Caco-2 (cell line): ENCODE measurements around the gene FIZ1. TPM values are rescaled to one million over a fixed set of nuclear protein-coding genes. Genes with fewer than 3 reads are reported as not detected.

ENCODE experiments used
- BruUV-seq: library from RNA; stranded (reverse); fragments of 400-500 nt; replicated peaks from 2 replicates; lab custom pipeline; 2021; lab: Mats Ljungman, UMichigan
- CTCF ChIA-PET: fragments of 300-600 bp; sonication (Branson Sonifier 250); formaldehyde crosslinking; loops from one replicate; lab custom pipeline; 2022; ENCODE audit warnings: antibody characterized with exemption; lab: Charles Lee
- POLR2A ChIA-PET: fragments of 300-600 bp; sonication (Branson Sonifier 250); formaldehyde crosslinking; loops from one replicate; lab custom pipeline; 2022; ENCODE audit warnings: antibody characterized with exemption; lab: Charles Lee
- DNase-seq, 2 experiments: peaks; one replicate each; pipeline versions ENCODE4 v3.0.0 to v3.0.0-alpha.2; 2020 to 2022
- H3K27me3 ChIP-seq: replicated peaks from 2 replicates; pipeline ENCODE4 v1.6.0; 2011; ENCODE audit warnings: low read length; ENCODE audit not compliant: control insufficient read depth, insufficient read depth
- H3K36me3 ChIP-seq: 2 replicates; pipeline ENCODE4 v1.5.1; 2011; ENCODE audit warnings: low read length; ENCODE audit not compliant: control insufficient read depth, insufficient read depth
- H3K4me1 ChIP-seq: fragments of 250-450 bp; sonication (Bioruptor Pico); 2 replicates; pipeline ENCODE4 v1.5.1; 2020; ENCODE audit warnings: mild to moderate bottlenecking
- H3K4me3 ChIP-seq: 2 replicates; pipeline ENCODE4 v1.5.1; 2011; ENCODE audit warnings: low read depth, mild to moderate bottlenecking, control low read depth, low read length
- H3K9me3 ChIP-seq: fragments of 250-450 bp; sonication (Bioruptor Pico); 2 replicates; pipeline ENCODE4 v1.5.1; 2020; ENCODE audit warnings: mild to moderate bottlenecking, moderate library complexity
- H3K27ac Mint-ChIP-seq: one replicate; pipeline ENCODE4 v1.8.0; 2022; ENCODE audit warnings: mixed read lengths; ENCODE audit not compliant: unreplicated experiment
- H3K27me3 Mint-ChIP-seq: one replicate; pipeline ENCODE4 v1.8.0; 2022; ENCODE audit warnings: mixed read lengths; ENCODE audit not compliant: insufficient read depth, unreplicated experiment
- H3K36me3 Mint-ChIP-seq: one replicate; pipeline ENCODE4 v1.8.0; 2022; ENCODE audit warnings: mild to moderate bottlenecking, mixed read lengths; ENCODE audit not compliant: insufficient read depth, unreplicated experiment
- H3K4me1 Mint-ChIP-seq: one replicate; pipeline ENCODE4 v1.8.0; 2022; ENCODE audit warnings: low read depth, mixed read lengths; ENCODE audit not compliant: unreplicated experiment
- H3K4me3 Mint-ChIP-seq: one replicate; pipeline ENCODE4 v1.8.0; 2022; ENCODE audit warnings: mild to moderate bottlenecking, moderate library complexity, mixed read lengths; ENCODE audit not compliant: unreplicated experiment
- H3K9me3 Mint-ChIP-seq: one replicate; pipeline ENCODE4 v1.8.0; 2022; ENCODE audit warnings: mixed read lengths; ENCODE audit not compliant: unreplicated experiment
- CTCF ChIP-seq, 2 experiments: fragments of 200-600 bp in 1 of 2; IDR thresholded peaks; 1 replicate in 1 of 2; 2 replicates in 1 of 2; pipeline versions ENCODE4 v1.5.1 to v1.8.0; 2011 to 2022; ENCODE audit warnings: antibody characterized with exemption in 1 of 2, control low read depth in 1 of 2, inconsistent platforms in 1 of 2, low read depth in 1 of 2, low read length in 1 of 2, mild to moderate bottlenecking in 1 of 2, moderate library complexity in 1 of 2; ENCODE audit not compliant: insufficient read depth in 1 of 2, severe bottlenecking in 1 of 2, unreplicated experiment in 1 of 2
- intact Hi-C: fragments of 100-400 bp; cut with micrococcal nuclease; formaldehyde crosslinking; loops from one replicate; pipeline ENCODE4 v1.10.0; 2022; ENCODE audit not compliant: unreplicated experiment
- total RNA-seq: library from RNA; stranded (reverse); gene quantifications from 2 replicates; pipeline ENCODE4 v1.2.3, GENCODE V29; 2022

The FIZ1 gene
- total RNA-seq, 1 experiment from 2014 or later: 27.2 TPM

GRCh38 chr19:55625004-55625326 lies 25.6 kb upstream of the FIZ1 start:
- Histone ChIP-seq H3K27me3 (no peaks in the 10 kb centered on the region), H3K4me3 (peak overlapping the region; percentile 74), H3K36me3 (no peaks in the 10 kb centered on the region), H3K4me1 (no peaks in the 10 kb centered on the region), H3K9me3 (0 out of 2 replicates have a peak, but pooled peaks cover 6% of the 10 kb centered on the region)
- POLR2A ChIA-PET: interaction anchor here (0.5 to 1.5 kb wide), 12 partner anchors 8 to 323 kb away, joined by 3 to 18 read pairs (median 4); partner anchors contain the start of genes FIZ1, ISOC2, UBE2S and ZNF628
- no peaks in the 10 kb centered on the region for H3K27me3 Mint-ChIP-seq
- intact Hi-C loops: loop anchor here (2.0 kb wide), 1 partner anchor 44 kb away; the partner anchor contains the start of gene ZNF579
- TF ChIP-seq CTCF (IDR thresholded peaks at IDR 0.05; ENCODE audit: insufficient read depth in 1 of 2, low read depth in 1 of 2, low read length in 1 of 2, severe bottlenecking in 1 of 2, unreplicated experiment in 1 of 2): no peak
- no peak for DNase-seq
- BruUV-seq: TSS peak; percentile 59
- H3K4me1 Mint-ChIP-seq: peaks cover 7% of the 10 kb centered on the region
- no peaks in the 10 kb centered on the region for H3K9me3 Mint-ChIP-seq
- peak overlapping the region; percentile 85 for H3K27ac Mint-ChIP-seq
- CTCF ChIA-PET: interaction anchor here (0.6 to 2.1 kb wide), 15 partner anchors 8 to 865 kb away, joined by 3 to 30 read pairs (median 4); partner anchors contain the start of genes KMT5C, TMEM238 and ZNF865
- H3K4me3 Mint-ChIP-seq: peak overlapping the region; percentile 73
- H3K36me3 Mint-ChIP-seq: peaks cover 25% of the 10 kb centered on the region

GRCh38 chr19:55624109-55625003 lies 25.0 kb upstream of the FIZ1 start, which contains the start of gene ZNF784:
Gene ZNF784 (minus strand): TSS chr19:55624566. CDS start chr19:55624561, 5 bp downstream.
- Mint-ChIP-seq H3K27me3 (no peaks in the 10 kb centered on the region), H3K4me3 (peak within 1 kb of the TSS; percentile 73), H3K27ac (peak within 1 kb of the TSS; percentile 85), H3K36me3 (peaks cover 31% of the 10 kb centered on the region), H3K9me3 (no peaks in the 10 kb centered on the region), H3K4me1 (peaks cover 7% of the 10 kb centered on the region)
- TF ChIP-seq CTCF (IDR thresholded peaks at IDR 0.05; ENCODE audit: insufficient read depth in 1 of 2, low read depth in 1 of 2, low read length in 1 of 2, severe bottlenecking in 1 of 2, unreplicated experiment in 1 of 2): no peak
- POLR2A ChIA-PET: interaction anchor here (0.5 to 1.5 kb wide), 15 partner anchors 8 to 322 kb away, joined by 3 to 18 read pairs (median 4); partner anchors contain the start of genes FIZ1, ISOC2, KMT5C and UBE2S
- H3K36me3 ChIP-seq: no peaks in the 10 kb centered on the region
- H3K27me3 ChIP-seq: no peaks in the 10 kb centered on the region
- H3K4me1 ChIP-seq: no peaks in the 10 kb centered on the region
- peak within 1 kb of the TSS; percentile 74 for H3K4me3 ChIP-seq
- BruUV-seq: no TSS peak
- peak; percentile 94 to 97 for DNase-seq
- H3K9me3 ChIP-seq: 0 out of 2 replicates have a peak, but pooled peaks cover 6% of the 10 kb centered on the region
- CTCF ChIA-PET: interaction anchor here (0.5 to 2.1 kb wide), 16 partner anchors 8 to 866 kb away, joined by 3 to 30 read pairs (median 4); partner anchors contain the start of genes KMT5C, TMEM238 and ZNF865
- intact Hi-C loops: loop anchor here (1.0 to 2.0 kb wide), 3 partner anchors 18 to 44 kb away; partner anchors contain the start of genes FIZ1 and ZNF579

GRCh38 chr19:55623561-55623960 lies 24.2 kb upstream of the FIZ1 start:
- H3K4me3 Mint-ChIP-seq: peak overlapping the region; percentile 73
- peaks cover 35% of the 10 kb centered on the region for H3K36me3 Mint-ChIP-seq
- no peaks in the 10 kb centered on the region for H3K9me3 Mint-ChIP-seq
- ChIA-PET POLR2A (no interaction called here), CTCF (interaction anchor here (0.5 to 2.0 kb wide), 3 partner anchors 9 to 31 kb away, joined by 6 to 30 read pairs (median 18); partner anchors contain the start of gene ZNF865)
- BruUV-seq: TSS peak; percentile 30
- peak overlapping the region; percentile 85 for H3K27ac Mint-ChIP-seq
- peaks cover 7% of the 10 kb centered on the region for H3K4me1 Mint-ChIP-seq
- no peak for DNase-seq
- Histone ChIP-seq H3K9me3 (0 out of 2 replicates have a peak, but pooled peaks cover 6% of the 10 kb centered on the region), H3K36me3 (no peaks in the 10 kb centered on the region), H3K4me1 (no peaks in the 10 kb centered on the region), H3K4me3 (peak overlapping the region; percentile 74), H3K27me3 (no peaks in the 10 kb centered on the region)
- H3K27me3 Mint-ChIP-seq: no peaks in the 10 kb centered on the region
- intact Hi-C loops: no loop called here
- no peak for TF ChIP-seq CTCF (IDR thresholded peaks at IDR 0.05; ENCODE audit: insufficient read depth in 1 of 2, low read depth in 1 of 2, low read length in 1 of 2, severe bottlenecking in 1 of 2, unreplicated experiment in 1 of 2)
